GM19035 (cell line): ENCODE measurements around the gene CANT1.

Experiments used
- ATAC-seq: cut with Tn5 transposase; IDR thresholded peaks from one replicate; pipeline ENCODE4 v1.9.1; 2021; ENCODE audit not compliant: unreplicated experiment

CANT1 gene

DNA sequence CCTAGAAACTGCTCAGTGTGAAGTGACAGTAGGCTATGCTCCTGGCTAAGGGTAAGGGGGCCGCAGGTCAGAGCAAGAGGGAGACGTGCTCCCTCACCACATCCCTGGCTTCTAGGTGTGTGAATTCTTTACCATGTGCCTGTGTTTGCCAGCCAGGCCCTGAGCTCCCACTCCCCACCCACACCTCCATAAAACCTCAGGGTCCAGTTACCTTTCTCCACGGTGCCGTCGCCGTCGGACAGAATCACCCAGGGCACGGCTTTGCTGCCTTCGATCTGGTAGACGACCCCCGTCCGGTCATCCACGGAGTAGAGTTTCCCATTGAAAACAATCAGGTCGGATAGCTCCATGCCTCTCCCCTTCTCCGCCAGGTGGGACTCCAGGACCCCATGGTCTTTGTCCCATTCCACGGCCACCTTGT is 12.8 kb downstream of the CANT1 start:
- no peak for ATAC-seq

- ATAC-seq, result no peak
Observed at GRCh38 chr17:78995761-78996451, 13.7 kb downstream of the CANT1 start.

GRCh38 chr17:78995022-78995760 is 14.4 kb downstream of the CANT1 start:
- no peak for ATAC-seq

DNA sequence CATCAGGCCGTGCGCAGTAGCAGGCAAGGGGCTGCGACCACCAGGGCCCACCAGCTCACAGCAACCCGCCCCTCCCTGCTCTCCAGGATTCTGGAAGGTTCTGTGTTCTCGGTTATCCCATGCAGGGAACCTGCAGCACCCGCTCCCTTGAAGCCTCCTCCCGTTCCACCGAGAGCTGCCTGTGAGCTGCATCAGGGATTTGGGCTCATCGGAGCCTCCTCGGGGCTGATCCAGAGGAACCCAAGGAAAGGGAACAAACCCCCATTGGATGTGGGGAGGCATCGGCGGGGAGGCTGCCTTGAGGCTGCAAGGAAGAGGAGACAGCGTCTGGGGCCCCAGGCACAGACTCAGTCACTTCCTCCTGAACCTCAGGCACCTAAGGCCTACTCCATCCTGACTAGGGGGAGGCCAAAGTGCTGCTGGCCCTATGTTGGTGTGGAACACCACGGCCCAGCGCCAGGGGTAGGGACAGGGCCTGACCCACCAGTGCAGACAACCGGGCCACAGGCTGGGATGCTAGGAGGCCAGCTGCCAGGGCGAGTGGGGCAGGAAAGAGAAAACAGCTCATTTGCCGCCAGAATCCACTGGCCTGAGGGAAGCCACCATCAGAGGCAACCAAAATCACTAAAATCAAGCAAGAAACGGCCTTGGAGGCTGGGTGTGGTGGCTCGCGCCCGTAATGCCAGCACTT is 15.4 kb downstream of the CANT1 start:
- no peak for ATAC-seq

DNA sequence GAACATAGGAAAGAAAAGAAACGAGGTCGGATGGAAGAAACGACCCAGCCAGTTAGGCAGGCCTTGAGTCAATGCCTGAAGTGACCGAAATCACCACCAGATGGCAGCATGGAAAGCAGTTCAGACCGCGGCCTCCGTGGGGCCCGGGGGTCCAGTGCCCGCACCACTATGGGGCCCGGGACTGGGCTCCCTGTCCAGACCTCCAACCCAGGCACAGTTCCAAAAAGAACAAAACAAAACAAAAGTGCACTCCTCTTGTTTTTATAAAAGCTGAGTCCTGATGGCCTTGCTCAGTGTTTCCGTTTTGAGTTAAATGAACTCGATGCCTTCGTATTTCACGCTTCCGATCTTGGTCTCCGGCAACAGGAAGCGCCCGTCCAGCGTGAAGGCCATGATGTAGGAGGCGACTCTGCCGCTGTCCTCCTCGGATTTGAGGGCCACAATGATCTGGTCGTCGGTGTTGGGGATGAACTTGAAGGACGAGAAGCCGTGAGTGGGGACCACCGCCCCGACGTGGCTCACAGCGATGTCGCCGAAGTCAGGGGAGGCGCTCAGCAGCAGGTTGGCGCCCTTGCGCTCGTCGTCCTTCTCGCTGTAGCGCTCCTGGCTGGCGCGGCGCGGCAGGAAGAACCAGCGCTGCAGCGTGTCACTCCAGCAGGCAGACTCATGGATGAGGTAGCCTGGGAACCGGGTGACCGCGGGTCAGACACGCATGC is 16.2 kb downstream of the CANT1 start:
- no peak for ATAC-seq

GRCh38 chr17:78992542-78993212 is 16.9 kb downstream of the CANT1 start:
- ATAC-seq, result no peak

GRCh38 chr17:78991906-78992532 is 17.5 kb downstream of the CANT1 start:
- no peak for ATAC-seq

- no peak for ATAC-seq
Observed at GRCh38 chr17:78991017-78991738, 18.4 kb downstream of the CANT1 start.

DNA sequence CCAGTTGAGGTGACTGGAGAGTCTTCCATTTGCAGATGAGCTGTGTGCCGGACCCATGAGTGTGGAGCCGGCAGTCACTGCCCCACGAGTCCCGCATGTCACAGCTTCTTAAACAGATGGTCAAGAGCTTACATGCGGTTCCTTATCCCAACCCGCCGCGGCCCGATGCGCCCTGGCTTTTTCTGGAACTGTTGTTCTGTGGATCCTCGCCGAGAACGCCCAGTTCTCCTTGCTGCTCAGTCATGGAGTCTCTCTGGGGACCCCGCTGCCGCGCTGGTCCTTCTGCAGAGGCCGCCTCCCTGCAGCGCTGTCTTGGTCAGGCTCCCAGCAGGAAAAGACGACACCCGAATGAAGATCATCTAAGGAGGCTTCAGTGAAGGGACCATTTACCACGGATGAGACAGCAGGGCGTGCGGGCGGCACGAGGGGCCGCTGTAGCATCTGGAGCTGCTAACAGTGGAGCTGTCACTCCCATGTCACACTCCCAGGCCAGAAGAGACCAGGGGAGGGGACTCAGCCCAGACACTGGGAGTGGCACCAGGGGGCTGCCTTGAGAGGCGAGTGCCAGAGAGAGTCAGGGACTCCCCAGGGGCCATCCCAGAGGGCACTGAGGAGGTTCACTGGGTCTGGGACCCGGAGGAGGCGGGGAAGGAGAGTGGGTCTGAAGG is 19.1 kb downstream of the CANT1 start:
- ATAC-seq, result no peak

- ATAC-seq, result no peak
Observed at GRCh38 chr17:78988152-78988551, 21.4 kb downstream of the CANT1 start.

GRCh38 chr17:78986649-78987328 is 22.8 kb downstream of the CANT1 start:
- no peak for ATAC-seq

DNA sequence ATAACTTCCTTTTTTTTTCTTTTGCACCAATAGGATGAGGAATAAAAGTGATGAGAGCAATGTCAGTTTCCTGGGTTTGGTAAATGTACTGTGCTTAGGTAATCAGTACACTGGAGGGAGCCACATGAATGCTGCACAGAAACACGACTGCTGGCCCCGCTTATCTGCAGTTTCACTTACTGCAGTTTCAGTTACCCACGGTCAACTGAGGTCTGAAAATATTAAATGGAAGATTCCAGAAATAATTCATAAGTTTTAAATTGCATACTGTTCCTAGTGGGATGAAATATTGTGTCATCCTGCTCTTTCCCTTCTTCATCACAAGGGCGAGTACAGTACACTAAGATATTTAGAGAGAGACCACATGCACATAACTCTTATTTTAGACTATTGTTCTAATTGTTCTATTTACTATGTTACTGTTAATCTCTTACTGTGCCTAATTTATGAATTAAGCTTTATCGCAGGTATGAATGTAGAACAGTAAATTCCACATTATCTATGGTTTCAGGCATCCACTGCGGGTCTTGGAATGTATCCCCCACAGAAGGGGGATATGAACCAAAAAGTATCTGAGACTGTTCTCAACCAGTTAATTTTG is 23.4 kb downstream of the CANT1 start:
- ATAC-seq, result no peak

GRCh38 chr17:78985395-78985794 is 24.2 kb downstream of the CANT1 start:
- ATAC-seq, result no peak

DNA sequence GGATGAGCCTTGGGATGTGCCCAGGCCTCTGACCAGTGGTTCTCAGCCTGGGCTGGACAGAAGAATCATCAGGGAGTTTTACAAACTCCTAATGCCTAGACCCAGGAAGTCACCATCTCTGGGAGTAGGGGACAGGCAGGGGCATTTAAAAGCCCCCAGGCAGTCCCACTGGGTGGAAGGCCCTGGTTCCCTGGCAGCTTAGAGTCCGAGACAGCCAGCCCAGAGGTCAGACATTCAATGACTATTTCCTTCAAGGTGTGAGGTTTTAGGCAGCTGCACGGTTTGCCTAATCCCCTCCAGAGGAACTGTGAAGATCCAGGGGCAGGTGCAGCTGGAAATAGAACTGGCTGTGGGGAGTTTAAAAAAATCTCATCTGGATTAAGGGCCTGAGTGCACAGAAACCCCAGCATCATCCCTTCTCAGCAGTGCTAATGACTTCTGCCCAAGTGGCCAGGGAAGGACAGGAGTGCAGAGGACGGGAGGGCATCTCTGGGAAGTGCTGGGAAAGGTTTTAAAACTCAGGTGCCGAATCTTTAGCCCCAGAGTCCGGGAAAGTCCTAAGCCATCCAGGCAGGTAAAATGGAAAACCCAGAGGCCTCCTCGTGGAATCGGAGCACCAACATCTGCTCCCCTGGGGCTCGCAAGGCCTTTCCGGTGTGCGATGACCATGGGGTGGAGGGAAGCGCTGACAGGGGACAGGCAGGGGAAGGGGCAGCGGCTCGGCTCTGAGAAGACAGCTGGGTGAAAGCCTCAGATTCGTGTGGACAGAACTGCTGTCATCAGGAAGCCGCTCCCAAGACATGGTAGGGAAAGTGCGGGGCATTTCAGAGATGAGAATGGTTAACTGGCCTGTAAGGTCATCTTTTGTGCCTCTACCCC is 28.3 kb downstream of the CANT1 start:
- ATAC-seq, result no peak

DNA sequence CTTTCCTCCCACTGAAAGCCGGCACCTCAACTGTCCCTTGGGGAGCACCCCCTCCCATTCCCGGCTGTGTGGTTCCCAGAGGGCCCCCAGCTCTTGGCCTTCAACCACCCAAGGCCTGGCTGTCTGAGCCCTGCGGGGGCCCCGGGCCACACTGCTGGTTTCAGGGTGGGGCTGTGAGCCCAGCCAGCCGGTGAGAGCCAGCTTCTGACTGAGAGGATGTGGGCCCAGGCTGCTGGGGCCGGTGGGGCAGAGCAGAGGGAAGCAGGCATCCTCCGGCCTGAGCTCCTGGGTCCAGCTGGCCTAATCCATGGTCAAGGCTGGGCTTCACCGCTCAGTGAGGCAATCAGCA is 29.0 kb downstream of the CANT1 start:
- ATAC-seq, result no peak

DNA sequence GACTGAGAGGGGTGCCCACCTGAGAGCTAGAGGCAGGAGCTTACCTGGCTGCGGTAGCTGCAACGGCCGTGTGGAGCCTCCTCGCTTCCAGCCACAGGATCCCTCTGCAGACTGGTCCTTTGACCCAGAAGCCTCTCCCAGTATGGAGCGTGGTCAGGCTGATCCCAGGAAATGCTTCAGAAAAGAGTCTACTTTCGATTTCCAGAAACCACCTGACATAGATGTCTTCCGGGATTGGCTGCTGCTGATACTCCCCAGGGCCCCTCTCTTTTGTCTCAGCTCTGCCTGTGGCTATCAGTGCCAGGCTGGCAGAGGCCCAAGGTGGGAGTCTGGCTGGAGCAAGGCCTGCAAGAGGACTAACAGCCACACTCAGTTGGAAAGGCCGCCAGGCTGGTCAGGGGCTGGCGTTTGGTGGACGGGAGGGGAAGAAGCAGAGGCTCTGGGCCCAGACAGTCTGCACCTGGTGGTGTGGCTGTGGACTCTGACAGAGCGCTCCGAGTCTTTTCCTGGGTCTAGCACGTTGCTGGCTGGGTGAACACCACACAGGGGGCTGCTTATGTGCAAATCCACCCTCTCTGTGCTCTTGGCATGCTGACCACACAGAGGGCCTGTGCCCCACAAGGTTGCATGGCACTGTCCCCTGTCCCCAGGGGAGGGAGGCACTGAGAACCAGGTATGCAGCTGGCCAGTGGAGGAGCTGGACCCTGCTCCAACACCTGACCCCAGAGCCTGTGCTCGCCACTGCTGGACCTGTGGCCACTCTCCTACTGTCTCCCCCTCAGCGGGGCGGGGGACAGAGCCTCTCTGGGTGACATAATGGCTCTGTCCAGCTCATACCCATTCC is 29.6 kb downstream of the CANT1 start, which contains the start of gene LGALS3BP:
Gene LGALS3BP, minus strand, starts transcription at position 144 of the 844 bp plus-strand sequence. CDS start 2,732 bp downstream, outside the sequence.
- no peak for ATAC-seq
